Nephron progenitor cell (in vitro differentiated cells): Measurements from ENCODE around the gene SART3.

Experiments used
- DNase-seq: peaks from one replicate; pipeline ENCODE4 v3.0.0; 2021
- H3K27ac Mint-ChIP-seq: 2 replicates; pipeline ENCODE4 v1.8.0; 2021; ENCODE audit warnings: mild to moderate bottlenecking, moderate library complexity, mixed read lengths
- H3K27me3 Mint-ChIP-seq: 2 replicates; pipeline ENCODE4 v1.8.0; 2021; ENCODE audit warnings: mild to moderate bottlenecking, low read depth, mixed read lengths; ENCODE audit not compliant: poor library complexity
- H3K36me3 Mint-ChIP-seq: 2 replicates; pipeline ENCODE4 v1.8.0; 2021; ENCODE audit warnings: low read depth, mixed read lengths
- H3K4me1 Mint-ChIP-seq: 2 replicates; pipeline ENCODE4 v1.8.0; 2021; ENCODE audit warnings: mixed read lengths
- H3K4me3 Mint-ChIP-seq: 2 replicates; pipeline ENCODE4 v1.8.0; 2021; ENCODE audit warnings: mild to moderate bottlenecking, moderate library complexity, mixed read lengths
- H3K9me3 Mint-ChIP-seq: 2 replicates; pipeline ENCODE4 v1.8.0; 2021; ENCODE audit warnings: mild to moderate bottlenecking, moderate library complexity, mixed read lengths
- TF ChIP-seq, protein P1 (sequence below): fragments of 200-600 bp; sonication (generic); IDR thresholded peaks from 2 replicates; pipeline ENCODE4 v1.5.0; 2021; ENCODE audit warnings: antibody characterized with exemption

Gene SART3

DNA sequence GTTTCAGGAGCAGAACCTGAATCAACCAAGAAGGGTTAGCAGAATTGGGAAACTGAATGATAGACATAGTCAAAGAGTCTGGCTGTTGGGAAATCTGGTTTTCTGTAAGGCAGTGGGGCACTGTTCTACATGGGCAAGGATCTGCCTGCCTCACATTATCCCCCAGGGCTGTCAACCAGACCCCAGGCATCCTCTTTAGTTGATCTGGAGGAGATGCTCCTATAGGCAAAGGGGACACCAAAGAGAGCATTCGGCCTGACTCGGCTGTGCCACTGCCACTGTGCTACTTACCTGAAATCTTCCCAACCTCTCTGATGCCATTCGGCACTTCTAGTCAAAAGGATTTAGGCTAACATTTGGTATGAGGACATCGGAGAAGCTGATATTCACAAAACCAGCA, 5.5 kb upstream of the SART3 start:
- TF ChIP-seq, protein P1, sequence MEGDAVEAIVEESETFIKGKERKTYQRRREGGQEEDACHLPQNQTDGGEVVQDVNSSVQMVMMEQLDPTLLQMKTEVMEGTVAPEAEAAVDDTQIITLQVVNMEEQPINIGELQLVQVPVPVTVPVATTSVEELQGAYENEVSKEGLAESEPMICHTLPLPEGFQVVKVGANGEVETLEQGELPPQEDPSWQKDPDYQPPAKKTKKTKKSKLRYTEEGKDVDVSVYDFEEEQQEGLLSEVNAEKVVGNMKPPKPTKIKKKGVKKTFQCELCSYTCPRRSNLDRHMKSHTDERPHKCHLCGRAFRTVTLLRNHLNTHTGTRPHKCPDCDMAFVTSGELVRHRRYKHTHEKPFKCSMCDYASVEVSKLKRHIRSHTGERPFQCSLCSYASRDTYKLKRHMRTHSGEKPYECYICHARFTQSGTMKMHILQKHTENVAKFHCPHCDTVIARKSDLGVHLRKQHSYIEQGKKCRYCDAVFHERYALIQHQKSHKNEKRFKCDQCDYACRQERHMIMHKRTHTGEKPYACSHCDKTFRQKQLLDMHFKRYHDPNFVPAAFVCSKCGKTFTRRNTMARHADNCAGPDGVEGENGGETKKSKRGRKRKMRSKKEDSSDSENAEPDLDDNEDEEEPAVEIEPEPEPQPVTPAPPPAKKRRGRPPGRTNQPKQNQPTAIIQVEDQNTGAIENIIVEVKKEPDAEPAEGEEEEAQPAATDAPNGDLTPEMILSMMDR: no peak
- DNase-seq: no peak
- Mint-ChIP-seq H3K27me3 (peaks cover 3% of the 10 kb centered on the region), H3K27ac (no peak overlapping the region), H3K9me3 (no peaks in the 10 kb centered on the region), H3K4me3 (no peak overlapping the region), H3K4me1 (peaks cover 10% of the 10 kb centered on the region), H3K36me3 (peaks cover 33% of the 10 kb centered on the region)

DNA sequence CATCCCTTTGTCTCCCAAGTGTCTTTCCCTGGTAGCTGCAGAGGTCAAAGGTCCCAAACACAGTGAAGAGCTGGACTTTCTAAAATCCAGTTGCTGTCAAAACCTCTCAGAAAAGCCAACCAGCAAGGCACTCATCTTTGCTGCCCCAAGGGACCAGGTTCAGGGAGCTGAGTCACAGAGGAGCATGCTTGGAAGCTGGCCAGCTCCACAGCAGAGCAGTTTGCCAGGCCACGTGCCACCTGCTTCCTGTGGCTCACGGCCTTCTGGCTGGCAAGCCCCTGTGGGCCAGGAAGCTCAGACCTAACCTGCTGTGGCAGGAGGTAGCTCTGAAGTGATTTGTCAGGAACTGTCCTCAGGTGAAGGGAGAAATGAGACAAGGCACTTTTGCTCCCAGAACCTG, 5.0 kb upstream of the SART3 start:
- peaks cover 3% of the 10 kb centered on the region for H3K27me3 Mint-ChIP-seq
- H3K36me3 Mint-ChIP-seq: peaks cover 33% of the 10 kb centered on the region
- H3K4me3 Mint-ChIP-seq: no peak overlapping the region
- no peak for DNase-seq
- TF ChIP-seq, protein P1: no peak
- H3K27ac Mint-ChIP-seq: no peak overlapping the region
- H3K4me1 Mint-ChIP-seq: peaks cover 10% of the 10 kb centered on the region
- no peaks in the 10 kb centered on the region for H3K9me3 Mint-ChIP-seq

DNA sequence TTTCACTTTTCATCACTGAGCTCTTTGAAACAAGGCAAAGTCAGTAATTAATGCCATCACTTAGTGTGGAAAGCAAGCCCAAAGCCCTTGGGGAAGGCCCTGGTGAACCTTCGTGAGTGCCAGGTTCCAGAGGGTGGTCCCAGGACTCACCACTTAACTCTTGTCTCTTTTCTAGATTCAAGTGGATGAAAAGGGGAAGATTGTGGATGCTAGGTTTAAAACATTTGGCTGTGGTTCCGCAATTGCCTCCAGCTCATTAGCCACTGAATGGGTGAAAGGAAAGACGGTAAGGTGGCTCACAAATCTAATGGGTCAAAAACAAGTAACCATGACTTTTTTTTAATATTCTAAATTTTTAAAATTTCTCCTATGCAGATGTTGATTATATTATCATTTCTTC, 4.2 kb upstream of the SART3 start:
- Mint-ChIP-seq H3K9me3 (no peaks in the 10 kb centered on the region), H3K36me3 (peaks cover 33% of the 10 kb centered on the region), H3K4me3 (no peak overlapping the region), H3K4me1 (peaks cover 13% of the 10 kb centered on the region), H3K27ac (no peak overlapping the region), H3K27me3 (peaks cover 3% of the 10 kb centered on the region)
- no peak for DNase-seq
- TF ChIP-seq, protein P1: no peak

DNA sequence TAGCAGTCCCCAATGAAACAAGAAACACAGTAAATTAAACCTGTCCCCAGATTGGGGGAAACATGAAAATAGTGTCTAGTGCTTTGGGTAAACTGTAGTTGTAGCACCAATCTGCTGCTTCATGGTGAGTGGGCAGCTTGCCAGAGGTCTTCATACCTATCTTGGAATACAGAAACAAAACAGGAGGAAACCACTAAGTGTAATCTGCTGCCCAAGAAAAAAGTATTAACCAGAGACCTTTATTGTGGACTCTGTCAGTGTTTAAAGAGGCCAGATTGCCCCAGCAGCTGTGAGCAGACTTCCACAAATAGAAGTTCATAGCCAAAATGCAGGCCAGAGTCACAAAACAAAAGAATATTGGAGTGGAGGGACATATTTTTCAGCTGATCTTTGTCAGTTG, 3.8 kb upstream of the SART3 start:
- no peak for DNase-seq
- TF ChIP-seq, protein P1: no peak
- H3K9me3 Mint-ChIP-seq: no peaks in the 10 kb centered on the region
- peaks cover 33% of the 10 kb centered on the region for H3K36me3 Mint-ChIP-seq
- H3K4me3 Mint-ChIP-seq: no peak overlapping the region
- peaks cover 17% of the 10 kb centered on the region for H3K4me1 Mint-ChIP-seq
- H3K27me3 Mint-ChIP-seq: peaks cover 3% of the 10 kb centered on the region
- H3K27ac Mint-ChIP-seq: no peak overlapping the region

DNA sequence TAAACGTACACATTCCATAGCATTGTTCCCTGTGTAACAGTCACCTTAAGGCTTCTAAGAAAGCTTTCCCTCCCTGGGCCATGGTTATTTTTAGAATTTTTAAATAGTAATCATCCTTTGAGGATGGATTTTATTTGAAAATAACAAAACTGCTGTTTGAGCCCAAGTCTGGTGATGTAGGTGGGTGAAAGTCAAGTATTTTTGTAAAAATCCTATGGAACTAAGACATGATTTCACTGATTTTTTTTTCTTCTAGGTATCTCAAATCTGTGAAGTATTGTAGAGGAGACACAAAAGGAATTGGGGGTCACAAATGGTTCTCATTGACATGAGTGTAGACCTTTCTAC, 2.8 kb upstream of the SART3 start:
- Mint-ChIP-seq H3K27ac (no peak overlapping the region), H3K4me1 (peaks cover 26% of the 10 kb centered on the region), H3K27me3 (peaks cover 3% of the 10 kb centered on the region), H3K36me3 (peaks cover 26% of the 10 kb centered on the region), H3K9me3 (no peaks in the 10 kb centered on the region), H3K4me3 (peak overlapping the region; percentile 100)
- TF ChIP-seq, protein P1: peak; percentile 21
- no peak for DNase-seq

DNA sequence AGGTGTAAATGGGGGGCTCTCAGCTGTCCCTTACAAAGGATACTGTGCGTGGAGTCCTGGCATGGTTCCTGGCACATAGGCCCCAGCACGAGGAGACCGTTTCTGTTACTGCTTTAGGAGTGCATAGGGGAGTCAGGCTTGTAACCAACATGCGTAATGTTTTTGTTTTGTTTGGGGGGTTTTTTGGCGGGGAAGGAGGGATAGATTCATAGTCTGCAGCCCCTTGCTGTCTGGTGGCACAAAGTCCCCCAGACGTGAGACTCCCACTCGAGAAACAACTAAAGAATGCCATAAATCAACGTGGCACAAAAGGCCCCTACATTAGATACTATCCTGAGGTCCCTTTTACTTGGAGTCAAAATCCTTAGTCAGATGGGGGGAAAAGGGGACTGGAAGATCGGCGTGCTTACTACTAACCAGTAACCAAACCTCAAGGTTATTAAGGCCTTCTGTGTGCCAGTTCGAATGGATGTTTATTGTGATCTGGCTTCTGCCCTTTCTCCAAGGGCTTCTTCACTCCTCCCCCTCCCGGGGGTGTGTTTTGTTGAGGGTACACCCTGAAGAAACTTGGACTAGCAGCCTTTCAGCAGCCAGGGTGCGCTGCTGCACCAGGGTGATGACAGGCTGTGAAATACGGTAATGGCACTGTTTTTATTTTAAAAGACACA, 2.3 kb upstream of the SART3 start:
- no peaks in the 10 kb centered on the region for H3K9me3 Mint-ChIP-seq
- peaks cover 3% of the 10 kb centered on the region for H3K27me3 Mint-ChIP-seq
- peak; percentile 74 for DNase-seq
- peaks cover 21% of the 10 kb centered on the region for H3K36me3 Mint-ChIP-seq
- H3K4me1 Mint-ChIP-seq: peaks cover 29% of the 10 kb centered on the region
- H3K27ac Mint-ChIP-seq: peak overlapping the region; percentile 89
- H3K4me3 Mint-ChIP-seq: peak overlapping the region; percentile 100
- TF ChIP-seq, protein P1: peak; percentile 66
